ENCODE results near the gene ZNF784.
A peak's percentile ranks its signal among the peaks of the same experiment; 100 is the strongest.

ZNF784 gene

DNA sequence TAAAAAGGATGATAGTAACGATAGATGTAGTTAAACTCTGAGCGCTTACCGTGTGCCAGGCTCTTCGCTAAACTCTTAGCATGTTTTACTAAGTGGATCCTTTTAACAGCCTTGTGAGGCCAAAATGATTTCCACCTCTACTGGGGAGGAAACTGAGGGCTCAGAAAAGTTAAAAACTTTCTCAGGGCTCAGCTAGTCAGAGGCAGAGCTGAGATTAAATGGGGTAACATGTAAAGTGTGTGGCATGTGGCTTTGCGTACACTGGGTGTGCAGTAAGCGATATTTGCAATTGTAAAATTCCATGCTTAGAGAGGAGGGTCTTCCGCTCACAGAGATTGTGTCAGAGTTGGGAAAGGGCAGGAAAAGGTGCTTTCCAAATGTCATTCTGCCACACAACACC, 32.2 kb upstream of the ZNF784 start:
- no peak for DNase-seq (ENCODE audit: low read depth)

DNA sequence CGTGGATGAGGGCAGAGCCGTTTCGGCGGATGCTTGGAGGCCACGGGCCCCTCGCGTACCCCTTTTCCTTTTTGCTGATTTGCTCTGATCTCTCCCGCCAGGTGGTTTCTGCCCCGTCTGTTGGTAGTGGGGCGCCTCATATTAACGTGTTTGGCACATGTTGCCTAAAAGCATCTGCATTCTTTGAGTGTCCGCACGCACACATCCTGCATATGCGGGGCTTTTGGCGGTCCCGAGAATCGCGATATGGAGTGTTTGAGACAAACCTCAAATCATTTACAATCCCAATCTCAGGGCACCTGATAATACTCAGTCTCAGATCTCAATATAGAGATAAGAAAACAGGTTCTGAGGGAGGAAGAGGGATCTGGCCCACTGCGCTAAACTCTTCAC, 31.3 kb upstream of the ZNF784 start:
- DNase-seq (ENCODE audit: low read depth) = no peak

DNA sequence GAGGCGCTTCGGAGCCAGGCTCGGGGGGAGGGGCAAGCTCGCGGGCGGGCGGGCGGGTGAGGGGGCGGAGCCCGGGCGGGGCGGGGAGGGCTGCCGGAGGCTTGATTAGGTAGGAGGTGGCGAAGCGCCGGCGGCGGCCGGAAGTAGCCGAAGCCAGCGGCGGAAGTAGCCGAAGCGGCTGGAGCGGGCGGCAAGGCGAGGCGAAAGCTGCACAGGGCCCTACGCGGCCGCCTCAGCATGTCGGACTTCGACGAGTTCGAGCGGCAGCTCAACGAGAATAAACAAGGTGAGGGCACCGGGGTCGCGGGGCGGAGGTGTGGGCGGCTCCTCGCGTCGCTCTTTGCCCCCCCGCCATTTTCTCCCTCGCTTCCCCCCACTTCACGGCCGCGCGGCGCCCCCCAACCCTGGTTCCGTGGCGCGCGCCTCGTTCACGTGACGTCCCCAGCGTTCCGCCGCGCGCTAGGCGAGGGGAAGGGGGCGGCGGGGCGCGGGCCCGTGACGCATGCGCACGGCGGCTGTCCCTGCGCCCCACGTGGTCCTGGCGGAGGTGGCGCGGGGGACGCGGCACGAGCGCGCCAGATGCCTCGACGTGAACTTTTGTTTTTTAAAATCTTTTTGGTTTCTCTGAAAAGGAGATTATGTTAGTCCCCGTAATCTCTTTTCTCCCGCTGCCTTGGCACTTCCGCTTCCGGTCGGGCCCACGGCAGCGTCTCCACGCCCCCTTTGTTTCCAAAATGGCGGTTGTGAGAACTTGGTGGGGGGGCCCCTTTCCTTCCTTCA, 30.7 kb upstream of the ZNF784 start, which contains the start of gene U2AF2:
Gene U2AF2 (plus strand): TSS at position 168 of the 780 bp plus-strand sequence. CDS start 70 bp downstream, at position 238.
- DNase-seq (ENCODE audit: low read depth) = peak; percentile 91

DNA sequence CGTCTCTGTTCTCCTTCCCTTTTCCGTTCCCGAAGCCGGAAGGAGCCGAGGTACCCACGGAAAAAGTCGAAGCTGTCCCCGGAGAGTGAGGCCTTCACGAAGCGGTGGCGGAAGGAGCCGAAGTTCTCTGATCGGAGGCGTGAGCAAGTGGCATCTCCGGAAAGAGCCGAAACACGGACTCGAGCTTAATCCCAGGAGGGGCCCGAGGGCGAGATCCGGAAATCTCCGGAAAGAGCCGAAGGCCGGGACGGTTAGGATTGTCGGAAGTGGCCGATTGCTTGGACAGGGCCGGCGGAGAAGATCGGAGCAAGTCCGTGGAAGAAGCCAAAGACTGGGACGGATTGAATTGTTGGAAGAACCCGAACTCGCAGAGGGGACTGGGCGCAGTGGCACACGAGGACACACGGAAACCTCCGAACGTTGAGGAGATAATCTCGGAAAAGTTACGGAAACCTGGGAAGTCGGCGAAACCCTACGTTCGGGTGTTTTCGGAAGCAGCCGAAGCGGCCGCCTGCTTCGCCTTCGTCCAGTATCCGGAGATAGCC, 30.0 kb upstream of the ZNF784 start:
- peak; percentile 100 for DNase-seq (ENCODE audit: low read depth)

DNA sequence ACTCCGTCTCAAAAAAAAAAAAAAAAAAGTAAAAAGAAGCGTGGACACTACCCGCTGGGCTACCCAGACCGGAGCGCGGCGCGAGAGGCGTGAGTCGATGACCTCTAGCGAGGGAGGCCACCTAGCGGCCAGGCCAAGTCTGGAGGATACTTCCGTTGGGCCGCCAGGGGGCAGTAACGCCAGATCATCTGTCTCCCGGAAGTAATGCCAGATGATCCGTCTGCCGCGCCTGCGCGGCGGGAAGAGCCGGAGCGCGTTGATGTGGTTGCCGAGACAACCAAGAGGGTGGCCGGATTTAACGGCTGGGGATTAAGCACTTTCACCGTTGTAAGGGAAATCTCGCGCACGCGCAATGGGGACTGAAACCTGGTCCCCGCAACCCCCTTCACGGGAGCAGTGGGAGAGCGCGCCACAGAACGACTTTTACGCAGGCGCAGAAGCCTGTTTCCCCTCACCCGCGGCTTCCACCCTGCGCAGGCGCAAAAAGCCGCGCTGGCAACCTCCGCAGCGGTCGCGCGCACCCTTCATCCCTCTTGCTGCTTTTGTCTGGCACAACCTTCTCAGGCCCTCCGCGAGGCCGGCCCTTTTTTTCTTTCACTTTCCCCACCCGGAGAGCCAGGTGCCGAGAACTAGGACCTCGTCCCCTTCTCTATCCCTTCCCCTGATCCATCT, 29.4 kb upstream of the ZNF784 start:
- peak; percentile 99 for DNase-seq (ENCODE audit: low read depth)

DNA sequence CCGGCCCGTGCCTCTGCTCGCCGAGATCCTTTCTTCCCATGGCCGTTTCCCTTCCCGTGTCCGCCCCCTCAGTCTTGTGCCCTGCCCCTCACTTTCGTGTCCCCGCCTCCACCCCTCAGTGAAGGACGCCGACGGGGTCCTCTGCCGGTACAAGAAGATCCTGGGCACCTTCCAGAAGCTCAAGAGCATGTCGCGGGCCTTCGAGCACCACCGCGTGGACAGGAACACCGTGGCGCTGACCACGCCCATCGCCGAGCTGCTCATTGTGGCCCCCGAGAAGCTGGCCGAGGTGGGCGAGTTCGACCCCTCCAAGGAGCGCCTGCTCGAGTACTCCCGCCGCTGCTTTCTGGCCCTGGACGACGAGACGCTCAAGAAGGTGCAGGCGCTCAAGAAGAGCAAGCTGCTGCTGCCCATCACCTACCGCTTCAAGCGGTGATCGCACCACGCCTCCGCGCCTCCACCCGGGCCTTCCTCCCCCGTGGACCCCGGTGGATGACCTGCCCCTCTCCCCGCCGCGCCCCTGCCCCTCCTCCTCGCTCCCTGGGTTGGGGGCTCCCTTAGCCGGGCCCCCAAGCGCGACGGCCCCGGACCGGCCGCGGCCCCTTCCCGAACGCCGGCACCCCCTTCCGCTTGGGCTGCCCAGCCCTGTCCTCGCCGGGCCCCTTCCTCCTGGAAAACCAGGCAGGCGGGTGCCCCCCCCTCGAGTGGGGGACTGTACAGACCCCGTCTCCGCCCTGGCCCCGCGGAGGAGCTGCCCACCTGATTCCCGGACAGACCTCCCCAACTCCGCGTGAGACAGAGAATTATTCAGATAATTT, 28.2 kb upstream of the ZNF784 start:
- no peak for DNase-seq (ENCODE audit: low read depth)

DNA sequence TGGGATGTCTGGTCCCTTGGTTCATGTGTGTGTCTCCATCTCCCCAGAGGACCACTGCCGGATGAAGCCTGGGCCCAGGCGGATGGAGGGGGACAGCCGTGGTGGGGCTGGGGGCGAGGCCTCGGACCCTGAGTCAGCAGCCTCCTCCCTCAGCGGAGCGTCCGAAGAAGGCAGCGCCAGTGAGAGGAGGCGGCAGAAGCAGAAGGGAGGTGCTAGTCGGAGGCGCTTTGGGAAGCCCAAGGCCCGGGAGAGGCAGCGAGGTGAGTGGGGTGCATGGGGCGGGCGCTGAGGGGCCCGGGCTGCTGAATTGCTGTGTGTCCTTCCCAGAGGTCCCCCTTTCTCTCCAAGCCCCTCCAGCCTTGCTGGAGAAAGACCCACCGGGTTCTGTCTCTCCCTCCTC, 26.9 kb upstream of the ZNF784 start:
- DNase-seq (ENCODE audit: low read depth) = no peak

DNA sequence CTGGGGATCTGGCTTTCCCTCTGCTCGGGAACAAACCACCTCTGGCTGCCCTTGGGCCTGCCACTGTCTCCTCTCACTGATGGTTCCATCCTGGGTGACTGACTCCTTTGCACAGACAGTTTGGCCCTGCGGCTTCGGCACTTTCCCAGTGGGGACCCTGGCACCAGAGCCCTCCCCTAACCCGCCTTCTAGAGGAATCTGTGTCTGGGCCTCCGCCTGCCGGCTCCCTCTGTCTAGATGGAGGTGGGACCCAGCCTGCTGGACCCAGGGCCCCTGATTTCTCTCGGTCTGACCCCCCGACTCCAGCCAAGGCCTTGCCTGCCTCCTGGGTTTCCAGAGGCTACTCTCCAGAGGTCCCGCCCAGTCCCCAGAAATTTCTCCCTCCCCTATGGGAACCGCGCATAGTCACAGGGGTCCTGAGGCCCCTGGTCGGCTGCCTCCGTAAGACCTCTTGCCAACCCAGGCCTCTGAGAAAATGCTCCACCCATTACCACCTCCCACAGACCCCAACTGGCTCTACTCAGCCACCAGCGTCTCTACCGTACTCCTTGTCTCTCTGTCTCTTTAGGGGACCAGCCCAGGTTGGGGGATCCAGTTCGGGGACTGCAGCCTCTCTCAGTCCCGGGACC, 26.4 kb upstream of the ZNF784 start:
- DNase-seq (ENCODE audit: low read depth) = no peak

DNA sequence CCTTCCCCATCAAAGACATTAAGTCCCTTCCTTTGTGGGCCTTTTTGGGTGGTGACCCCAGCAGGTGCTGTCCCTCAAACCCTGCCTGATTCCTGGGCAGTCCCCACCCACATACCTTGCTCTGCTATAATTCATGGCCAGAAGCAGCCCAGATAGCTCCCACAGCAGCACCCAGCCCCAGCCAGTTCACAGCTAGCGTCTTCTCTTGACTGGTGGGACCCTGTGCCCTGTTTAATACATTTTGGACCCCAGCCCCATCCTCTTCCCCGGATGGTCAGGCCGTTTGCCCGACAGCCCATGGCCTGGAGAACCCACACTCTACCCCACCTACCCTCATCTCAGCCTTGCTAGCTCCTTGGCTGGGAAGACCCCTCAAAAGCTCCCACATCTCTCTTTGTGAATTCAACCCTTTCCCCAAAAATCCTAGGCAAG, 25.8 kb upstream of the ZNF784 start:
- no peak for DNase-seq (ENCODE audit: low read depth)

DNA sequence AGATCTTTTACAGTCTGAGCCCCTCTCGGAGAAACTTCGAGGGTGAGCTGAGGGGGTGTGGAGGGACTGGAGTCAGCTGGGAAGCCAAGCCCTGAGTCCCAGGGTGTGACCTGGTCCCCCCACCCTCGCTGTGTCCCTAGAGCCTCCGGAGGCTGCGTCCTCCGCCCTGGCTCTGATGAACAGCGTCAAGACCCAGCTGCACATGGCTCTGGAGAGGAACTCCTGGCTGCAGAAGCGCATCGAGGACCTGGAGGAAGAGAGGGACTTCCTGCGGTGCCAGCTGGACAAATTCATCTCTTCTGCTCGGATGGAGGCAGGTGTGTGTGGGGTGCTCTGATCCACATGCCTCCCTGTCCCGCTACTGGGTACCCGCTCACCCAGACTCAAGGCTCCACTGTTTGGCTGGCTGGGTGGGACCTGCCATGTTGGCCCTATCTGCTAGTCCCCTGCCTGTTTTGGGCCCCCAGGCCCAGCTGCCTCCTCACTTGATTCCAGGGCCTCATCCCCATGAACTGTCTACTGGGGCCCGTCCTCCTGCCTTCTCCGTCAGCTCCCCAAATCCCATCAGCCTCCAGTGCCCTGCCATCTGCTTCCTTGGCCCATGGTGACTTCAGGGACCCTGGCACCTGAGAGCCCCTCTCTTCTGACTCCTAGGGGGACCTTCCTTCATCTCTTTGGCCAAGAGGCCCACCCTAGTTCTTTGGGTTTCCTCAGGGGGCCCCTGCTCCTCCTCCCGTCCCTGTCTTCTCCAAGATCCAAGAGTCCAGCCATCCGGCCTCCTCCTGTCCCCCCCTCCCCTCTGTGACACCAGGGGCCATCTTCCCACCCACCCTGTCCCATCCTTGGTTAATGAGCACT, 25.1 kb upstream of the ZNF784 start:
- DNase-seq (ENCODE audit: low read depth) = no peak

DNA sequence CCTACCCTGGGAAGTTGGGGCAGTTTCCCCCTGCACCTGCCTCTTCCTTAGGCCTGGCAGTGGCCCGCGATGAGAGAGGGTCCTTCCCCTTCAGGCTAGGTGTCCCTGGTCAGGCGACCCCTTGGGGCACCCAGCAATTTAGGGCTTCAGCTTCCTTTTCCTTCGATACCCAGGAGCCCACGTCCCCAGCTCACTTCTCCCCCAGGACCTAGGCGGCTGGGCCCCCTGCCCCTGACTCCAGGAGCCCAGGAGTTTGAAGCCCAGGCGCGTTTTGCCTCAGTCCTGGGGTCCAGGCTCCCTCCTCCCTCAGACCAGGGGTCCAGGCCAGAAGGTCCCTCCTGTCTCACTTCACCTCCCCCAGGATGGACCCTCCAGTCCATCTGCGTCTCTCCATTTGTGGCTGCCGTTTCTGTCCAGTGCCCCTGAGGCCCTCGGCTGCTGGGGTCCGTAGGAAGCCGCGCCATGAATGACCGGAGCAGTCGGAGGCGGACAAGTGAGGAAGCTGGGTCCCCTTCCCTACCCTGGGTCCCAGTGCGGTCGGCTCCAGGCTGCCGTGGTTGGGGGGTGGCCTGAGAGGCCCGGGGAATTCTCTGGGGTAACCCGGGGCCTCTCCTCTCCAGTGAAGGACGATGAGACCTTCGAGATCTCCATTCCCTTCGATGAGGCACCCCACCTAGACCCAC, 24.4 kb upstream of the ZNF784 start:
- DNase-seq (ENCODE audit: low read depth) = no peak

DNA sequence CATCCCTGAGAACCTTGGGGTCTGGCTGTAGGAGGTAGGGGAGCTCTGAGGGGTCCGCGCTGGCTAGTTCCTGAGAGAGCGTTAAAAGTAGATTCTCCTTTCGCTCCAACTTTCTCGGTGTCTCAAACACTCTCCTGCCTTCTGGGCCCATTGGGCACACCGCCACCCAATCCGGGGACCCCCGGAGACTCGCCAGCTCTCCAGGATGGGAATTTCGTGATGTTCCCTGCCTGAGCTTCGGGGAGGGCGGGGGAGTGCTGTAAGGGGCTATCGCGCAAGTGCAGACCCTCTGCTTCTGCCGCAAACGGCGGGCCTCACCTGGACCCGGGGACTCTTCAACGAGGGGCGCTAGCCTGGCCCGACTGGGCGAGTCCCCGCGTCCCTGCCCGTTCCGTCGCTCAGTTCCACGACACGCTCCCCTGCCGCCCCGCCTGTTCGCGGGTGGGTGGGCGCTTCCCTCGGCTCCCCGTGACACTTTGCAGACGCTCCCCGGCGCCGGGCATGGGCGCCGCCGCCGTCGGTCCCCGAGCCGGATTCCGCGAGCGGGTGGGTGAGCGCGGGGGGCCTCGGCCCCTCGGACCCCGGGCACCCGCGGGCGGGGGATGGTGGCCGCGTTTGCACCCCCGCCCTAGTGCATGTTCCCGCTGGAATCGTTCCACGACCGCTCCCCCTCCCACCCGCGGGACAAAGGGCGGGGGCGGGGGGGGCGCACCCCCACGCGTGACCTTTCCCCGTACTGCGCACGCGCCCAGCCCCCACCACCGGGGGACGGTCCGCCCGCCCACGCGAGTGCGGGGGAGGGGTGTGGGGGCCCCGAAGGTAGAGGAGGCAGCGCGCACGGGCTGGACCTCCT, 23.6 kb upstream of the ZNF784 start, which contains the start of gene CCDC106:
Gene CCDC106 (plus strand): TSS at position 481 of the 853 bp plus-strand sequence. CDS start 835 bp downstream, outside the sequence.
- DNase-seq (ENCODE audit: low read depth) = peak; percentile 65

DNA sequence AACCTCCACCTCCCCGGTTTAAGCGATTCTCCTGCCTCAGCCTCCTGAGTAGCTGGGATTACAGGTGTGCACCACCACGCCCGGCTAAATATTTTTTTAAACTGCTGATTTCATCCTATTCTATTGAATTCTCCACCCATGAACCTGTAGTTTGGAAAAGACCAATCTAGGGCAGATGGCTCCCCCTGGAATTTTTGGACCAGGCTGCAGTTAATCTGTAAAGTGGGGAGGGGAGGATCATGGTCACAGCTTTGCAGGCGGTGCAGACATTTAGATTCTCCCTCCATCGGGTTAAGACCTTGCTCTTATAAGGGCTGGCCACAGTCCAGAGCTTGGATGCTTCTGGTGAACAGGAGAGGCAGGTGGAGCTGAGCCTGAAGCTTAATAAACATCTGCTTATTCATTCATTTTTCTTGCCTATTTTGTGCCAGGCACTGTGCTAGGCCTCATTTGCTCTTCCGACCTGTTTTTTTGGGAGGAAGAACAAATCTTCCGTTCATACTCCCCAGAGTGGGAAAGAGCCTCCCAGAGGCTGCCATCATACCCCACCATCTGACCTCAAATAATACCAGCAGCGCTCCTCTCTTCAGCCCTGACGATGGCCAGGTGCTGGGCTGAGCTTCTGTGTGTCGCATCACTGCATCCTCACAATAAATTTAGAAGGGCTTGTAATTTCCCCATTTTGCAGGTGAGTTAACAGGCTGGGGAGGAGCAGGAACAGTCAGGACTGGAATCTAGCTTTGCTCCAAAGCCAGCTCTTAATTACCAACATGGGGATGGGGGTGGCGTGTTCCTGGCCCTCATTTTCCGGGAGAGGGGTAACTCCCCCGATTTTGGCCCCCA, 22.7 kb upstream of the ZNF784 start:
- DNase-seq (ENCODE audit: low read depth) = no peak

DNA sequence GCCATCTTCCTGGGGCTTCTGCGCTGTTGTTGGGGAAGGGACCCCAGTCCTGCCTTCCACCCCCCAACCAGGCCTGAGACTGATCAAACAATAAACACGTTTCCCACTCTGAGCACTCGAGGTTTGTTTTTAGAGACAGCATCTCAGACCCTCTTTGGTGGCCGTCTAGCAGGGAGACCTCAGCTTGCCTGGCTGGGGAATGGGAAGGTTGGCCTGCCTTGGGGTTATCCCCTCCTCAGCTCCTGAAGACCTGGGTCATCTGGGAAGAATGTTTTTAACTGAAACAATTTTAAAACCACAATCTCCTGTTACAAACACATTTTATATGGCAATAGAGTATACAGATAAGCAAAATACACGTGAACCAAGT, 21.1 kb upstream of the ZNF784 start:
- no peak for DNase-seq (ENCODE audit: low read depth)

DNA sequence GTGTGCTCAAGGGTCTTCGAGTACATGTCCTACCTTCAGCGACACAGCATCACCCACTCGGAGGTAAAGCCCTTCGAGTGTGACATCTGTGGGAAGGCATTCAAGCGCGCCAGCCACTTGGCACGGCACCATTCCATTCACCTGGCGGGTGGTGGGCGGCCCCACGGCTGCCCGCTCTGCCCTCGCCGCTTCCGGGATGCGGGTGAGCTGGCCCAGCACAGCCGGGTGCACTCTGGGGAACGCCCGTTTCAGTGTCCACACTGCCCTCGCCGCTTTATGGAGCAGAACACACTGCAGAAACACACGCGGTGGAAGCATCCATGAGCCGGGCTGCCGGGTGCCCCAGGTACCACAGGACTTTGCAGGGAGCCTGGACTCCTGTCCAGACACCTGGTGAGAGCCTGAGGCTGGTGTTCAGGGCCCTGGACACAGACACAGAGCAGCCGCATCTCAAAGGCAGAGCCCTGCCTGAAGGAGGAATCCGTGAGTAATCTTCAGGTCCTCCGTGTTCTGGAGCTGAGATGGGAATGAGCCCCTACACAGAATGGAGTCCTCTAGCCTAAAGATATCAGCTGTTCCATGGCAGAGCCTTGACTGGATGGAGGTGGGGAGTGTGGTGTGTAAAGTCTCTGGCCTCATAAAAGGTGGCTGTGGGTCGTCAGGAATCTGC, 20.6 kb upstream of the ZNF784 start:
- DNase-seq (ENCODE audit: low read depth) = no peak

DNA sequence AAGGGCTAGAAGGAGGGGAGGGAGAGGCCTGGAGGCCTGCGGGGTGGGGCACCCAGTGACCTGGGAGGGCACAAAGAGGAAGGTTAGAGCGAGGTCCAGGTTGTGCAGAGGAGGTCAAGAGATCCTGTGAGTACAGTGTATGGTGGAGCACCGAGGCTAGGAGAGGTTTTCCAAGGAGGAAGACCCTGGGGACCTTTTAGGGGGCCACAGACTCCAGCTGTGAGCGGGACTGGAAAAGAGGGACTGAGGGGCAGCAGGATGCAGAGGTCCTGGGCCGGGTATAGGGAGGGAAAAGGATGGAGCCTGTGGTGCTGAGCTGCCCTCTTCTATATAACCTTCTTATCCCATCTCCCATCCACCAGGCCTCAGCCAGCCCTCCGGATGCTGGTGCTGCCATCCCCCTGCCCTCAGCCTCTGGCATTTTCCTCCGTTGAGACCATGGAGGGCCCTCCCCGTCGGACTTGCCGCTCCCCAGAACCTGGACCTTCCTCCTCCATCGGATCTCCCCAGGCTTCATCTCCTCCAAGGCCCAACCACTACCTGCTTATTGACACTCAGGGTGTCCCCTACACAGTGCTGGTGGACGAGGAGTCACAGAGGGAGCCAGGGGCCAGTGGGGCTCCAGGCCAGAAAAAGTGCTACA, 19.9 kb upstream of the ZNF784 start:
- DNase-seq (ENCODE audit: low read depth) = no peak

DNA sequence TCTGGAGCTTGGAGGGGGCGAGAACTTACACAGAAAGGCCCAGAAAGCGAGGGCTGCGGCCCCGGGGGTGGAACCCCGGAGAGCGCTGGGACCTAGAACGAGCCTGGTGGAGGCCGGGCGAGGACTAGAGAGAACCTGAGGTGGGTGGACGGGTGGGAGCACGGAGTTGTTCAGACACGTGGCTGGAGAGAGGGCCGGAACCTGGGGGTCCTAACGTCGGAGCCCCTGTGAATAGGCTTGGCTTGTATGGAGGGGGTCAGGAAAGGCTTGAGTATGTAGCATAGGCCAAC, 19.5 kb upstream of the ZNF784 start:
- no peak for DNase-seq (ENCODE audit: low read depth)

All from EH (cell line).